Skeletal muscle tissue (tissue), 4 donors: Measurements from ENCODE around the gene PFKFB2. TPM values are rescaled to one million over a fixed set of nuclear protein-coding genes. Genes with fewer than 3 reads are reported as not detected.

Experiments
- H3K27ac ChIP-seq: one replicate; pipeline ENCODE4 v1.7.0; 2013; ENCODE audit warnings: mild to moderate bottlenecking, low read depth, low read length, inconsistent platforms
- H3K27me3 ChIP-seq, 3 donors: one replicate each; pipeline ENCODE4 v1.7.0; 2013; ENCODE audit warnings: low read length in 3 of 3; ENCODE audit not compliant: control insufficient read depth in 3 of 3, insufficient read depth in 3 of 3
- H3K36me3 ChIP-seq, 3 donors: one replicate each; pipeline ENCODE4 v1.7.0; 2013; ENCODE audit warnings: low read length in 3 of 3; ENCODE audit not compliant: control insufficient read depth in 3 of 3, insufficient read depth in 3 of 3
- H3K4me1 ChIP-seq, 3 donors: one replicate each; pipeline ENCODE4 v1.7.0; 2013; ENCODE audit warnings: low read length in 3 of 3, mild to moderate bottlenecking in 3 of 3; ENCODE audit not compliant: control insufficient read depth in 3 of 3, insufficient read depth in 3 of 3
- H3K4me3 ChIP-seq, 3 donors: one replicate each; pipeline ENCODE4 v1.7.0; 2013; ENCODE audit warnings: low read length in 3 of 3
- H3K9ac ChIP-seq, 3 donors: one replicate each; pipeline ENCODE4 v1.7.0; 2013; ENCODE audit warnings: low read length in 3 of 3, mild to moderate bottlenecking in 3 of 3, moderate library complexity in 2 of 3, low read depth in 1 of 3
- H3K9me3 ChIP-seq, 3 donors: one replicate each; pipeline ENCODE4 v1.7.0; 2013; ENCODE audit warnings: low read length in 3 of 3; ENCODE audit not compliant: control insufficient read depth in 3 of 3
- total RNA-seq: library from RNA; depleted of rRNA; stranded (reverse); fragments of >200 nt; gene quantifications from one replicate; pipeline ENCODE4 v1.2.3, GENCODE V29; 2014
- donor health status: Osteomylitis.

The PFKFB2 gene
- total RNA-seq, 1 donor from 2014 or later = 3.7 TPM

- no peaks in the 10 kb centered on the region for H3K27me3 ChIP-seq
- H3K4me1 ChIP-seq = peaks cover 7 to 15% (median 11%) of the 10 kb centered on the region in 3 donors
- peaks cover 17 to 59% (median 44%) of the 10 kb centered on the region in 3 donors for H3K36me3 ChIP-seq
- H3K27ac ChIP-seq = no peak overlapping the region
- no peak overlapping the region for H3K4me3 ChIP-seq
- no peak overlapping the region for H3K9ac ChIP-seq
- H3K9me3 ChIP-seq = no peaks in the 10 kb centered on the region
Measured at GRCh38 chr1:207073906-207074820, 21.1 kb downstream of the PFKFB2 start.

- Histone ChIP-seq H3K4me3 (no peak overlapping the region), H3K36me3 (peaks cover 10 to 50% (median 35%) of the 10 kb centered on the region in 3 donors), H3K4me1 (peaks cover 7 to 10% (median 8%) of the 10 kb centered on the region in 3 donors), H3K9me3 (no peaks in the 10 kb centered on the region), H3K9ac (no peak overlapping the region), H3K27me3 (no peaks in the 10 kb centered on the region), H3K27ac (no peak overlapping the region)
Measured at GRCh38 chr1:207076181-207076955, 23.3 kb downstream of the PFKFB2 start.

GRCh38 chr1:207077012-207077411, 23.9 kb downstream of the PFKFB2 start:
- H3K4me1 ChIP-seq = peaks cover 7 to 10% (median 8%) of the 10 kb centered on the region in 3 donors
- no peaks in the 10 kb centered on the region for H3K9me3 ChIP-seq
- peaks cover 9 to 44% (median 29%) of the 10 kb centered on the region in 3 donors for H3K36me3 ChIP-seq
- H3K27me3 ChIP-seq = no peaks in the 10 kb centered on the region
- H3K4me3 ChIP-seq = no peak overlapping the region
- H3K27ac ChIP-seq = no peak overlapping the region
- no peak overlapping the region for H3K9ac ChIP-seq

- H3K9me3 ChIP-seq = no peaks in the 10 kb centered on the region
- H3K27me3 ChIP-seq = no peaks in the 10 kb centered on the region
- peaks cover 4 to 37% (median 22%) of the 10 kb centered on the region in 3 donors for H3K36me3 ChIP-seq
- no peak overlapping the region for H3K9ac ChIP-seq
- no peak overlapping the region for H3K4me3 ChIP-seq
- no peak overlapping the region for H3K27ac ChIP-seq
- H3K4me1 ChIP-seq = peaks cover 7 to 10% (median 8%) of the 10 kb centered on the region in 3 donors
Measured at GRCh38 chr1:207077470-207078377, 24.6 kb downstream of the PFKFB2 start.

- H3K9ac ChIP-seq = no peak overlapping the region
- H3K27ac ChIP-seq = no peak overlapping the region
- peaks cover 7 to 10% (median 8%) of the 10 kb centered on the region in 3 donors for H3K4me1 ChIP-seq
- no peaks in the 10 kb centered on the region for H3K9me3 ChIP-seq
- no peaks in the 10 kb centered on the region for H3K27me3 ChIP-seq
- H3K36me3 ChIP-seq = peaks cover 4 to 34% (median 20%) of the 10 kb centered on the region in 3 donors
- H3K4me3 ChIP-seq = no peak overlapping the region
Measured at GRCh38 chr1:207078578-207079132, 25.6 kb downstream of the PFKFB2 start.

- no peaks in the 10 kb centered on the region for H3K9me3 ChIP-seq
- no peak overlapping the region for H3K27ac ChIP-seq
- H3K9ac ChIP-seq = no peak overlapping the region
- no peak overlapping the region for H3K4me3 ChIP-seq
- H3K4me1 ChIP-seq = peaks cover 4 to 10% (median 7%) of the 10 kb centered on the region in 3 donors
- no peaks in the 10 kb centered on the region for H3K27me3 ChIP-seq
- H3K36me3 ChIP-seq = peaks cover 4 to 25% (median 13%) of the 10 kb centered on the region in 3 donors
Measured at GRCh38 chr1:207079706-207080241, 26.7 kb downstream of the PFKFB2 start.

- Histone ChIP-seq H3K9me3 (no peaks in the 10 kb centered on the region), H3K27ac (no peak overlapping the region), H3K4me3 (no peak overlapping the region), H3K36me3 (peaks cover 4 to 18% (median 8%) of the 10 kb centered on the region in 3 donors), H3K27me3 (no peaks in the 10 kb centered on the region), H3K4me1 (peaks cover 4 to 10% (median 7%) of the 10 kb centered on the region in 3 donors), H3K9ac (no peak overlapping the region)
Measured at GRCh38 chr1:207081088-207081487, 28.0 kb downstream of the PFKFB2 start.

GRCh38 chr1:207081806-207082205, 28.7 kb downstream of the PFKFB2 start:
- Histone ChIP-seq H3K27ac (no peak overlapping the region), H3K4me3 (no peak overlapping the region), H3K4me1 (peaks cover 0 to 7% (median 3%) of the 10 kb centered on the region in 3 donors), H3K27me3 (no peaks in the 10 kb centered on the region), H3K36me3 (peaks cover 4 to 18% (median 8%) of the 10 kb centered on the region in 3 donors), H3K9me3 (no peaks in the 10 kb centered on the region), H3K9ac (no peak overlapping the region)

- Histone ChIP-seq H3K36me3 (peaks cover 2 to 8% (median 5%) of the 10 kb centered on the region in 3 donors), H3K27me3 (no peaks in the 10 kb centered on the region), H3K4me1 (peaks cover 0 to 4% (median 3%) of the 10 kb centered on the region in 3 donors), H3K9ac (no peak overlapping the region), H3K4me3 (no peak overlapping the region), H3K9me3 (no peaks in the 10 kb centered on the region), H3K27ac (no peak overlapping the region)
Measured at GRCh38 chr1:207084232-207084631, 31.2 kb downstream of the PFKFB2 start.
